Activated naive CD4-positive, alpha-beta T cell treated with anti-CD3 and anti-CD28 coated beads, Interleukin-2, amount 50 U/mL, for 72 hours (primary cell): Measurements from ENCODE around the gene ACOXL. TPM values are rescaled to one million over a fixed set of nuclear protein-coding genes. Genes with fewer than 3 reads are reported as not detected.
A peak's percentile ranks its signal among the peaks of the same experiment; 100 is the strongest.

Source experiments
- ATAC-seq, 2 donors: fragments of 150-1000 bp; cut with Tn5 transposase; 2 replicates each; pipeline ENCODE4 v1.10.0; 2021; ENCODE audit warnings: mild to moderate bottlenecking in 2 of 2, moderate library complexity in 2 of 2
- DNase-seq, 2 donors: peaks; one replicate each; pipeline ENCODE4 v3.0.0; 2021 to 2022; ENCODE audit warnings: low spot score in 2 of 2
- H3K27ac Mint-ChIP-seq, 2 donors: one replicate each; pipeline ENCODE4 v1.8.0; 2022; ENCODE audit warnings: mild to moderate bottlenecking in 2 of 2, mixed read lengths in 2 of 2
- H3K36me3 Mint-ChIP-seq, 2 donors: one replicate each; pipeline ENCODE4 v1.8.0; 2022; ENCODE audit warnings: mixed read lengths in 2 of 2
- H3K9me3 Mint-ChIP-seq, 2 donors: one replicate each; pipeline ENCODE4 v1.8.0; 2022; ENCODE audit warnings: mixed read lengths in 2 of 2
- total RNA-seq, 2 donors: library from RNA; stranded (reverse); gene quantifications; one replicate each; pipeline ENCODE4 v1.2.3, GENCODE V29; 2022

Gene ACOXL
- total RNA-seq, 2 donors from 2014 or later = 0.16 TPM; not detected in 1

- ATAC-seq (no peak), DNase-seq (no peak)
- no peaks in the 10 kb centered on the region for H3K9me3 Mint-ChIP-seq
- H3K36me3 Mint-ChIP-seq = peaks cover 22 to 46% of the 10 kb centered on the region in 2 donors
- no peak overlapping the region for H3K27ac Mint-ChIP-seq
Observed at GRCh38 chr2:111135910-111136297, 403.5 kb downstream of the ACOXL start.

GRCh38 chr2:111138839-111139238 lies 406.5 kb downstream of the ACOXL start:
- ATAC-seq (no peak), DNase-seq (no peak)
- H3K36me3 Mint-ChIP-seq = peaks cover 16 to 44% of the 10 kb centered on the region in 2 donors
- H3K27ac Mint-ChIP-seq = no peak overlapping the region
- no peaks in the 10 kb centered on the region for H3K9me3 Mint-ChIP-seq

- Mint-ChIP-seq H3K9me3 (no peaks in the 10 kb centered on the region), H3K27ac (no peak overlapping the region), H3K36me3 (peaks cover 16 to 36% of the 10 kb centered on the region in 2 donors)
- no peak for DNase-seq
- no peak for ATAC-seq
Observed at GRCh38 chr2:111139637-111140317, 407.4 kb downstream of the ACOXL start.

GRCh38 chr2:111140815-111141214 lies 408.4 kb downstream of the ACOXL start:
- Mint-ChIP-seq H3K36me3 (peaks cover 16 to 38% of the 10 kb centered on the region in 2 donors), H3K27ac (no peak overlapping the region), H3K9me3 (no peaks in the 10 kb centered on the region)
- DNase-seq (no peak), ATAC-seq (no peak)

- peaks cover 16 to 44% of the 10 kb centered on the region in 2 donors for H3K36me3 Mint-ChIP-seq
- no peaks in the 10 kb centered on the region for H3K9me3 Mint-ChIP-seq
- DNase-seq (no peak), ATAC-seq (no peak)
- no peak overlapping the region for H3K27ac Mint-ChIP-seq
Observed at GRCh38 chr2:111142101-111142500, 409.7 kb downstream of the ACOXL start.

- peaks cover 16 to 44% of the 10 kb centered on the region in 2 donors for H3K36me3 Mint-ChIP-seq
- DNase-seq = no peak
- ATAC-seq = no peak
- no peaks in the 10 kb centered on the region for H3K9me3 Mint-ChIP-seq
- no peak overlapping the region for H3K27ac Mint-ChIP-seq
Observed at GRCh38 chr2:111143107-111143842, 410.9 kb downstream of the ACOXL start.

GRCh38 chr2:111143843-111144198 lies 411.4 kb downstream of the ACOXL start:
- H3K9me3 Mint-ChIP-seq = no peaks in the 10 kb centered on the region
- no peak for ATAC-seq
- H3K27ac Mint-ChIP-seq = no peak overlapping the region
- H3K36me3 Mint-ChIP-seq = peaks cover 16 to 38% of the 10 kb centered on the region in 2 donors
- no peak for DNase-seq

GRCh38 chr2:111145103-111145760 lies 412.9 kb downstream of the ACOXL start:
- DNase-seq = no peak
- peak; percentile 26 to 38 for ATAC-seq
- Mint-ChIP-seq H3K27ac (no peak overlapping the region), H3K9me3 (no peaks in the 10 kb centered on the region), H3K36me3 (peaks cover 9 to 28% of the 10 kb centered on the region in 2 donors)

GRCh38 chr2:111145951-111146350 lies 413.6 kb downstream of the ACOXL start:
- Mint-ChIP-seq H3K36me3 (peaks cover 2 to 22% of the 10 kb centered on the region in 2 donors), H3K27ac (no peak overlapping the region), H3K9me3 (no peaks in the 10 kb centered on the region)
- DNase-seq = no peak
- no peak for ATAC-seq

- no peak for DNase-seq
- ATAC-seq = no peak
- Mint-ChIP-seq H3K36me3 (peaks cover 11 to 23% of the 10 kb centered on the region in 2 donors), H3K9me3 (no peaks in the 10 kb centered on the region), H3K27ac (no peak overlapping the region)
Observed at GRCh38 chr2:111148225-111148873, 416.0 kb downstream of the ACOXL start.

GRCh38 chr2:111148925-111149324 lies 416.6 kb downstream of the ACOXL start:
- Mint-ChIP-seq H3K36me3 (peaks cover 14 to 26% of the 10 kb centered on the region in 2 donors), H3K9me3 (no peaks in the 10 kb centered on the region), H3K27ac (peak overlapping the region in 1 of 2 donors; percentile 21)
- DNase-seq (no peak), ATAC-seq (no peak)

- ATAC-seq = no peak
- no peaks in the 10 kb centered on the region for H3K9me3 Mint-ChIP-seq
- peak overlapping the region in 1 of 2 donors; percentile 21 for H3K27ac Mint-ChIP-seq
- no peak for DNase-seq
- peaks cover 14 to 24% of the 10 kb centered on the region in 2 donors for H3K36me3 Mint-ChIP-seq
Observed at GRCh38 chr2:111149882-111150455, 417.6 kb downstream of the ACOXL start.

GRCh38 chr2:111154758-111155157 lies 422.4 kb downstream of the ACOXL start:
- DNase-seq = no peak
- no peak for ATAC-seq
- H3K9me3 Mint-ChIP-seq = no peaks in the 10 kb centered on the region
- peaks cover 14 to 31% of the 10 kb centered on the region in 2 donors for H3K36me3 Mint-ChIP-seq
- H3K27ac Mint-ChIP-seq = no peak overlapping the region

- ATAC-seq (no peak), DNase-seq (no peak)
- Mint-ChIP-seq H3K27ac (no peak overlapping the region), H3K9me3 (no peaks in the 10 kb centered on the region), H3K36me3 (peaks cover 14 to 37% of the 10 kb centered on the region in 2 donors)
Observed at GRCh38 chr2:111155610-111156009, 423.2 kb downstream of the ACOXL start.

- Mint-ChIP-seq H3K27ac (no peak overlapping the region), H3K36me3 (peaks cover 8 to 36% of the 10 kb centered on the region in 2 donors), H3K9me3 (no peaks in the 10 kb centered on the region)
- ATAC-seq (peak in 1 of 2 donors; percentile 60), DNase-seq (no peak)
Observed at GRCh38 chr2:111156529-111156928, 424.2 kb downstream of the ACOXL start.

GRCh38 chr2:111157071-111157661 lies 424.8 kb downstream of the ACOXL start:
- ATAC-seq (peak; percentile 42 to 65), DNase-seq (no peak)
- Mint-ChIP-seq H3K9me3 (no peaks in the 10 kb centered on the region), H3K27ac (no peak overlapping the region), H3K36me3 (peaks cover 5 to 35% of the 10 kb centered on the region in 2 donors)
